Measurements from ENCODE around the gene INPP4B.

Gene INPP4B

GRCh38 chr4:142574306-142574705, 271.8 kb downstream of the INPP4B start:
- no peak for DNase-seq (ENCODE audit: low spot score)

- no peak for DNase-seq (ENCODE audit: low spot score)
Measured at GRCh38 chr4:142572071-142572470, 274.0 kb downstream of the INPP4B start.

- DNase-seq (ENCODE audit: low spot score): peak; percentile 47
Measured at GRCh38 chr4:142567620-142568451, 278.3 kb downstream of the INPP4B start.

DNA sequence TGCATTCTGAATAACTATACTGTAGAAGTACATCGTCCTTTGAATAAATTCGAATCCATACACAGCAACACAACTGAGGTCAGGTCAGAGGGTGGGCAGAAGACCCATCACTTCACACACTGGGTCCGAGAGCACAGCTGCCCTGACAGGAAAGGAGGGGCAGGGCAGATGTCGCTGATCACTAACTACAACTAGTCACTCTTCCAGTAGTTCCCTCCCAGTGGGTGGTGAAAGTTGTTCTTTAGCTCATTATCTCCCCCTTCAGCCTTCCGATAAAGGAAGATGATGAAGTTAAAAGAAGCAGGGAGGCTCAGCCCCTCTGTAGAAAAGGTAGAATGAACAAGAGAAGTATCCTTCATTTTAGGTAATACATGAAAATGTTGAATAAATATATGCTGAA, 278.9 kb downstream of the INPP4B start:
- DNase-seq (ENCODE audit: low spot score): peak; percentile 78

GRCh38 chr4:142566777-142567176, 279.3 kb downstream of the INPP4B start:
- DNase-seq (ENCODE audit: low spot score): peak; percentile 39

DNA sequence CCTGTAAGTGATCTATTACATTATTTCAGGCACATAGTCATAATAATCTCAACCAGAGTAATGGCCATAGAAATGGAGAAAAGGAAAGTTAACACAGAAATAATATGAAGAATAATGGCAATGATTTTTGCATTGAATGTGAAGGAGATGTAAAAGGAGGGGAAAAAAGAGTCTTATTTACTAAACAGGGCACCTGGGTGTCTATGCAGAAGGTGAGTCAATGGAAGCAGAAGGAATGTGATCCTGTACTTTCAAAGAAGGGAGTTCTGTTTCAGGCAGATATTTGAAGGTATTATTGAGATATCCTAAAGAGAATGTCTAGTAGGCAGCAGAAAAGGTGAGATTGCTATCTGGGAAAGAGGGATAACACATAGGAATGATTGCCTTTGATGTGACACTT, 279.9 kb downstream of the INPP4B start:
- DNase-seq (ENCODE audit: low spot score): no peak

GRCh38 chr4:142565771-142566170, 280.3 kb downstream of the INPP4B start:
- DNase-seq (ENCODE audit: low spot score): peak; percentile 72

GRCh38 chr4:142563682-142564291, 282.3 kb downstream of the INPP4B start:
- no peak for DNase-seq (ENCODE audit: low spot score)

DNA sequence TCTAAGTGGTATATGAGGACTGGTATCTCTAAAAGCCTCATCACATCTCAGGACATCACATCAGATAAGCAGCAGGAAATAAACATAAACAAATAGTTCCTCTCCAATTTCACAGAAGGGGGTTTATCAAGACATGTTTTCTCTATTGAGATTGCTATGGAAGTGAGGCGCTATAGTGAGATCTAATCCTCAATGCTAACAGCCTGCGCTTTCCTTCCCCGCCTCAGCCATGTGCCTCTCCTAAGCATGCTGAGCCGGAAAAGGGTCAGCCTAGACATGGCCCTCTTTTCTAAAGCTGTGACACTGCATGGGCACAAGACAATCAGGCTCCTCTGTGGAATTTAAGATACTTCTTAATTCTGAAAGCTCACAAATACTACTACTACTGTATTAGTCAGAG, 286.1 kb downstream of the INPP4B start:
- no peak for DNase-seq (ENCODE audit: low spot score)

DNA sequence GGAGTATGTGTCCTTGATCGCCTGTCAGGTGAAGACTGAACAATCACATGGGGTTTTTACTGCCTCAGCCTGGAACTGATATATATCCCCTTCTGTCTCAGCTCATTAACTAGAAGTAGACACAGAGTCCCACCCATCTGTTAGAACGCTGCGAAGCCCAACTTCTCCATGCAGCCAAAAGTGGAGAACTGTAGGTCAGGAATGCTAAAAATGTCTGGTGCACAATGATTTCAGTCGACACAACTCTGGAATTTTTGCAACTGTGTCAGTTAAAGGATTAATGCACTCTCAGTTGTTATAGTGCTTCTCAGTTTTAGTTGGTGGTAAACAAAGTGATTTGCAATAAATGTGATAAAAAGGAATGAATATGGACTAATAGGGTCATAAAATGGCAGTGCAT, 287.2 kb downstream of the INPP4B start:
- no peak for DNase-seq (ENCODE audit: low spot score)

DNA sequence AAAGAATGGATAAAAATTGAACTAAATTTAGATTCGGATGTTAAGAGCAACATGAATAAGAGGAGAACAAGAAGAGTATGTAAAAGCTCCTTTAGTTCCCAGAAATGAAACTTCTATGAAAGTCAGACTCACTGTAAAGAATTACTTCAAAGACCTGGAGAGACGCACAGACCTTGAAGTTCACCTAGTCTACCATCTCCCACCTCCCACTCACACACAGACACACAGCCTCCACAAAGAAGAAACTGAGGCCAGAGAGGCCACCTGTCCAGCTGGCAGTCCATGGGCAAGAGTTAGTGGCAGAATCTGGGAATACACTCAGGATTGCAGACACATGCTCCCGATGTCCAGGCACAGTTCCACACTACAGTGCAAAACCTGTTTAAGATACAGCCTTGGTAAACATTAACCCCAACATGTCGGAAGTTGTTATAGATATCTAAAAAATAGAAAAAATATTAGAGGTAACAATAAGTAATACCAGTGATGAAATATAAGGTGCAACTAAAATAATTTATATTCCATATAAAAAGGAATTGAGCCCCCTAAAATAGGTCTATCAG, 288.8 kb downstream of the INPP4B start:
- DNase-seq (ENCODE audit: low spot score): peak; percentile 41

GRCh38 chr4:142556570-142557238, 289.4 kb downstream of the INPP4B start:
- DNase-seq (ENCODE audit: low spot score): no peak

DNA sequence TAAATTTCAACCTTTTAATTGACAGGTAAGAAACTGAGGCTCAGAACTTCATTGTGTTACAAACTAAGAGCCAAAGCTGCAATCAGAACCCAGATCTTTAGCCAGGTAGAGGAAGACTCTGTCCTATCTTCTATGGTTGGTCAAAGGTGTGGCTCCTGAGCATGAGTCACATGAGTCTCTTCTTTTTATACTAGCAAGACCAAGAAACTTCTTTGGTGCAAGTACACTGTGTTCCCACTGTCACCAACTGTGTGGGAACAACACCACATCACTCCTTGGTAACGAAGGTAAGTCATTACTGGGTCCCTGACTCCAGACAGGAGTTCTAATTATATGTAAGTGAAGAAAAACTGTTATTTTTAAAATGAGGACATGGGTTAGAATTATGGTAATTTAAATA, 290.1 kb downstream of the INPP4B start:
- DNase-seq (ENCODE audit: low spot score): peak; percentile 45

GRCh38 chr4:142554412-142554811, 291.7 kb downstream of the INPP4B start:
- DNase-seq (ENCODE audit: low spot score): no peak

DNA sequence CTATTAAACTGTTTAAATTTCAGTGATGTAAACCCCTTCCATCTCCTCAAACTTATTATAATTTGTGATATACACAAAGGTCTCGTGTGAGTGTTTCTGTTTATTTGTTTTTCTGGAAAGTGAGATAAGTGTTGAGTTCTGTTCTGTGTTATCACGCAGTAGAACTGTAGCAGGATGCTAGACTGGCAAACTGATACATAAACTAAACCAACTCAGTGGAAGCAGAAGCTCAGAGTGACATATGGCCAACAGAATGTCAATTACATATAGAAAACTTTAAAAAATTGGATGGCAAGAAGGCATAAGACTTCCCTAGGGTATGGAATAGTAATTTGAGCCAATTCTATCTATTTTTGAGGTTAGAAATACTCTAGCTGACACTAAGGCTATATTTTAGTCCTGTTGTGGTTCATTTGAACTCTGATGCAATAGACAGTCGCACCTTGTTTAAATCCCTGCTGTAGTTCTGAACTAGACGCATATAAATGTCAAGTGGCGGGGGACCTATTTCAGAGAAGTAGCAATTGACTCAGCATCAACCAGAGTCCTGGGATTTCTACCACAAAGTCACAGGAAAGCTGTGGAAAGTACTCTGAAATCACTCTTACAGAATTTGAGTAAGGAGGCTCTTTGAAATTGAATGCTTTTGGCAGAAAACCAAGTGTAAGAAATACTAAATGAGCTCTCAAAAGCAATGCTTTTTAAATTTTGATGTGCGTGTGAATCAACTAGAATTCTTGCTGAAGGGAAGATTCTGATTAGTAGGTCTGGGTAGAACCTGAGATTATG, 294.4 kb downstream of the INPP4B start:
- peak; percentile 58 for DNase-seq (ENCODE audit: low spot score)

GRCh38 chr4:142550965-142551364, 295.1 kb downstream of the INPP4B start:
- no peak for DNase-seq (ENCODE audit: low spot score)

DNA sequence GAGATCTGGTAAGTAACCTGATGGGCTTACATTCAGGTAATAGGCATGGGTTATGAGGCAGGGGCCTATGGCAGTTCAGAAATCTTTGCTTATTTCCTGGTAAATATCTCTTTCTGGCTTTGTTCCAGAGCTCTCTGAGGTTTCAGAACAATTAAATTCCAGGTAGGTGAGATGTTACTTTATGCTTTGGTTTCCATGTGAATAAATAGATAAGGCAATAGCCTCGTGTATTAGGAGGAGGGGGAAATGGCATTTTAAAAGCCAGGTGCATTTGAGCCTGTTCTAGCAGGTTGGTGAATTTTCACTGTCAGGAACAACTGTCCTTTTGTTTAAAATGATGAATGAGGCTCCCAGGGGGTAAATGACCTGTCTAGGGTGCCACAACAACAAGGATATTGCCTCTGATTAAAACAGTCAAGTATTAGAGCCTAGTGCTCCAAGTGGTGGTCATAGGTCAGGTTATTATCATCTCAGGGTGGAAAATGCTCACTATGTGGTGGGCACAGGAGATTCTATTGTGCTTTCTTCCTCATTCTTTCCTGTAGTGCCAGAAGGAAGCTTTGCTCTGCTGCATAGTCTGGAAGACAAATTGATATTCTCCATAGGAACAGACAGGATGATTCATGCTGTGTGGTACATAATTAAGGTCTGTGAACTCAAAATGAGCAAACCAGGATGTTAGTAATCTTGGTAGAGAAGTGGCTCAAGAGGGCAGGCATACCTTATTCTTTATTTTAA, 296.2 kb downstream of the INPP4B start:
- DNase-seq (ENCODE audit: low spot score): peak; percentile 53

GRCh38 chr4:142549248-142549647, 296.9 kb downstream of the INPP4B start:
- DNase-seq (ENCODE audit: low spot score): no peak

- no peak for DNase-seq (ENCODE audit: low spot score)
Measured at GRCh38 chr4:142548491-142548890, 297.6 kb downstream of the INPP4B start.

DNA sequence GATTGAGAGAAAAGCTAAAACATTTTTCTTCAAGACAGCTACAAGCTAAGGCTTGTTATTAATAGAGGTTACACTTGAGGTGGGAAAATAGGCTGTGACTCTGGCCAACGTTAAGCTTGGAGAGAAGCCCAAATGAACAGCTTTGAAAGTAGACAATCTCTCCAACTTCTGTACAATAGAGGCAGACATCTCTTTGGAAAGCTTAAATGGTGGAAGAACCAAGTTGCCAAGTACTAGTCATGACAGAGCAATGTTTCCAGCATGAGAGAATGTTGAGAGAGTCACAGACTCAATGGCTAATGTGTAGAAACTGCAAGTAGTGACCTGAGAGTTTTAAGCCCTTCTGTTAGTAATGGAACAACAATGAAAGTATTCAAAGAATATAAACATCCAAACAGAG, 298.1 kb downstream of the INPP4B start:
- no peak for DNase-seq (ENCODE audit: low spot score)

DNA sequence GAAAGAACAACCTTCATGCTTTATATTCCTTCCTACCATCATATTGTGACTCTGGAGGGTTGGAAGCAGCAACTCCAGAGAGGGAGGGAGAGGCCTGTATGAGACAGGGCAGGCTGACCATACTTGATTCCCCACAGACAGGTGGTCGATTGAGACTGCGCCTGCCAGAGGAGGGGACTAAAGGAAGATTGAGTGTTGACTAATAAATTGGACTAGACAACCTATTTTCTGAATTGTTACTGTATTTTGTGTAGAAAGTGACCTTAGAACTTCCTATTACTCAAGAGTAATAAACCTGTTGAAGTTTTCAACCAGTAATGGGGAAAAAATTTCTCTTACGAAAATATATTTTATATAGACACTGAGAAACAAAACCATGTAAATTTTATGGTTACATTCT, 301.5 kb downstream of the INPP4B start:
- no peak for DNase-seq (ENCODE audit: low spot score)

Measured in CD4-positive, alpha-beta T cell treated with Interleukin-2 at 100 ng/mL for 4 hours (primary cell).